ENCODE measurements around the gene CHPT1.

CHPT1 gene

GRCh38 chr12:101761781-101762180, 64.3 kb downstream of the CHPT1 start:
- no peak for DNase-seq

DNA sequence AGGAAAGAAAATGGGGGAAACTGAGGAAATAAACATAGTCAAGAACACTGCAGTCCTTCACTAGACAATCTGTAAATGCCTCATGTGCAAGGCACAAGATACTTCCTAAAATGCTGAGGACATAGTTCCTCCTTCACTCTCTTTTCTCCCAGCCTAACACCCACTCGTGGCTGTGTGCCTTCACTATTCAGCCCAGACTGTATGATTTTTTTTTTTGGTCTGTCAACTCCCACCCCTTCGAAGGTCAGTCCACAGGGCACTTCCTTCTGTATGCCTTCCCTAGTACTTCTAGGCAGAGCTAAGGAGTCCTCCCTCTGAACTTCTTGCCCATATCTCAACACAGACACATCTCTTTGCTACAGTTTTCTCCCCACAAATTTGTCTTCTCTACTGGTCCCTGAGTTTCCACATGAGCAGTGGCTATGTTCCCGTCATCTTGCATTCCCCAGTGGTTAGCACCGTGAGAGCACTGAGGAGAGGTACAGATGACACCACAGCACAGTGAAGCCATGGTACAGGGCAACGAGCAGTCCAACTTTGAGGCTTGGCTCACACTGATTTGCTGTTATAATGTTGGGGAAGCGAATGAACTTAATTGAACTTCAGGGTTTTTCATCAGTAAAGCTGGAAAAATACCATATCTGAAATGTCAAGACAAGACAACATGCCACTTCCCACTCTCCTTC, 65.9 kb downstream of the CHPT1 start:
- DNase-seq: no peak

DNA sequence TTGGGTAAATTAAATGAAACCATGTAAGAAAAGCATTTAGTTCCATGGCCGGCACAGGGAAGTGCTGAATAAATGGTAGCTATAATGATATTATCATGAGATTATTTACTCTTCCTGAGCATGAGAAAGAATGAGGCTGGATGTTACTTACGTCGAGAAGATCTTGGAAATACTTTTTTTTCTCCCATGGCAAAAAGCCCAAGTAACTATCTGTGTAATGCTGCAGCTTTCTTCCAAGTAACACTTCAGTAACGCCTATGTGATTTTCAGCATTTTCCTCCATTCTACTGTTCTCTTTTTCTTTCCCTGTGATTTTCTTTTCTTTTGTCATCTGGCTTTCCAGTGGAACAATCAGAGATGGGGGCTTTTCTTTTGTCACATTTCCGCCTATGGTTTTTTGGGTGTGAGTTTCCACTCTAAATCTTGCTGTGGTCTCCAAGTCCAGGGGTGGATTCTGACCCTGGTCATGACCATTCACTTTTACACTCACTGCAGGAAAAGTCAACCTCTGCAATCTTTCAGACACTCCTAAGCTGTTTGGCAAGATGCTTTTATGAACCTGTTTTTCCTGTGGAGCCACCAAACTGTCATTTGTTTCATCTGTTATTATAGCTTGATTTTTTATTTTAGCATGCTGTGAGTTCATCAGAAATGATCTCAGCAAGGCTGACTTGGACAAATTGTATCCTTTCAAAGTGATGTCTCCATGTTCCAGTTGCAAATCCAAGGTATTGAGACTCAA, 66.8 kb downstream of the CHPT1 start:
- no peak for DNase-seq

GRCh38 chr12:101767537-101767936, 70.1 kb downstream of the CHPT1 start:
- no peak for DNase-seq

- no peak for DNase-seq
Measured at GRCh38 chr12:101768781-101769180, 71.3 kb downstream of the CHPT1 start.

GRCh38 chr12:101769865-101770264, 72.4 kb downstream of the CHPT1 start:
- no peak for DNase-seq

DNA sequence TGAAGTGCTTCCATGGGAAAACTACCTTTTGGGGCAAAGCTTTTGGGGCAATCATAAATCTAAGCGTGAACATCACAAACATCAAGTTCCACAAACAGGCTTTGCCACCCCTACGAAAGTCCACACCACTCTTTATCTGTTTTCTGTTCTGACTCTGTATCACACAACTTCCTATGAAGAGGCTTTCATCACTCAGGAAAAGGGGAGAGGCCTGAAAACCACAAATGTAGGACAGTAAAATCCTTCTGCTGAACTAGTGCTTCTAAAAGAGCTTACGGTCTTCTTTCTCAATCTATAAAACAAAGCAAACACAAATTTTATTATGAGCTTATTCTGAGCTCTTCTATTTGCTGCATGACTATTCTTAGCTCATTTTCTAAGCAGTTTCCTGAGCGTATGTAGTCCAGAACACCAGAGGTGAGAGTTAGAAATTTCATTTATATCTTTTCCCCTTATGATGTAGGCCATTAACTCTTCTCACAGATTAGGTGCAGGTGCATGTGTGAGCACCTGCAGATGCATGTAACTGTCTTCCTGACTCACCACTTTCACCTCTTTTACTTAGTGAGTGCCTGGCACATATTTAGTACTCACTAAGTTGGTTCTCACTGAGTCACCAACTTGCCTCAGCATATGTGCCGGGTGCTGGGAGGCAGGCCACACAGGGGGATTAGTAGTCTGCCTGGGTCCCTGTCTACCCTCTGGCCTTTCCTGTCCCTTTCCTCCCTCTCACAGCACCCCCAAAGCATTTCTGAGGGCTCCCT, 74.8 kb downstream of the CHPT1 start:
- DNase-seq: peak in 1 of 51 donors; percentile 20

- DNase-seq: peak in 36 of 51 donors; percentile 4 to 71 (median 30)
Measured at GRCh38 chr12:101773650-101774162, 76.3 kb downstream of the CHPT1 start.

- DNase-seq: no peak
Measured at GRCh38 chr12:101775816-101776215, 78.4 kb downstream of the CHPT1 start.

DNA sequence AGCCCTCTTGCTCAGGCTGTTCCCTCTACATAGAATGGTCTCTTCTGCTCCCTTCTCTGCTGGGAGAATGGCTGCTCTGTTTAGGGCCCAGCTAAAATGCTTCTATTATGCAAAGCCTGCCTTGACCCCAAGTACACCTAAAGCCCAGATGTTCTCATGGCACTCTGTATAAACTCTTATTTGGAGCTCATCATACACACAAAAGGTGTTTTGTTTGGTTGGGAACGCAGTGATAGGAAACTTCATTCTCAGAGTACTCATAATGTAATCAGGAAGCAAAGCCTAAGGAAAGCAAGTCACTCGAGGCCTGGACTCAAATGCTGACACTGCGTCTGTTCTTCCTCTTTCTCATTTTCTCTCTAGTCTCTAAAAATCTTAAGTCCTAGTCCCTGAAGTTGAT, 80.0 kb downstream of the CHPT1 start:
- peak in 15 of 51 donors; percentile 5 to 51 (median 11) for DNase-seq

- no peak for DNase-seq
Measured at GRCh38 chr12:101777978-101778377, 80.5 kb downstream of the CHPT1 start.

All from hypothalamus (tissue), 51 donors.